ENCODE results near the gene NRIP3.

NRIP3 gene

GRCh38 chr11:8963569-8964323, 40.1 kb downstream of the NRIP3 start:
- H3K4me3 ChIP-seq (ENCODE audit: low read length), result peak overlapping the region; percentile 83
- TF ChIP-seq, protein P1, sequence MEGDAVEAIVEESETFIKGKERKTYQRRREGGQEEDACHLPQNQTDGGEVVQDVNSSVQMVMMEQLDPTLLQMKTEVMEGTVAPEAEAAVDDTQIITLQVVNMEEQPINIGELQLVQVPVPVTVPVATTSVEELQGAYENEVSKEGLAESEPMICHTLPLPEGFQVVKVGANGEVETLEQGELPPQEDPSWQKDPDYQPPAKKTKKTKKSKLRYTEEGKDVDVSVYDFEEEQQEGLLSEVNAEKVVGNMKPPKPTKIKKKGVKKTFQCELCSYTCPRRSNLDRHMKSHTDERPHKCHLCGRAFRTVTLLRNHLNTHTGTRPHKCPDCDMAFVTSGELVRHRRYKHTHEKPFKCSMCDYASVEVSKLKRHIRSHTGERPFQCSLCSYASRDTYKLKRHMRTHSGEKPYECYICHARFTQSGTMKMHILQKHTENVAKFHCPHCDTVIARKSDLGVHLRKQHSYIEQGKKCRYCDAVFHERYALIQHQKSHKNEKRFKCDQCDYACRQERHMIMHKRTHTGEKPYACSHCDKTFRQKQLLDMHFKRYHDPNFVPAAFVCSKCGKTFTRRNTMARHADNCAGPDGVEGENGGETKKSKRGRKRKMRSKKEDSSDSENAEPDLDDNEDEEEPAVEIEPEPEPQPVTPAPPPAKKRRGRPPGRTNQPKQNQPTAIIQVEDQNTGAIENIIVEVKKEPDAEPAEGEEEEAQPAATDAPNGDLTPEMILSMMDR (conservative IDR thresholded peaks at IDR 0.05; ENCODE audit: low read depth, low read length), result no peak
- DNase-seq (ENCODE audit: low read depth), result peak; percentile 46

- TF ChIP-seq, protein P1 (conservative IDR thresholded peaks at IDR 0.05; ENCODE audit: low read depth, low read length), result no peak
- no peak for DNase-seq (ENCODE audit: low read depth)
- H3K4me3 ChIP-seq (ENCODE audit: low read length), result peak overlapping the region; percentile 83
These were observed 41.0 kb downstream of the NRIP3 start for GRCh38 chr11:8962841-8963240.

- H3K4me3 ChIP-seq (ENCODE audit: low read length), result no peak overlapping the region
- no peak for DNase-seq (ENCODE audit: low read depth)
- TF ChIP-seq, protein P1 (conservative IDR thresholded peaks at IDR 0.05; ENCODE audit: low read depth, low read length), result no peak
These were observed 42.4 kb downstream of the NRIP3 start for GRCh38 chr11:8961401-8961800.

DNA sequence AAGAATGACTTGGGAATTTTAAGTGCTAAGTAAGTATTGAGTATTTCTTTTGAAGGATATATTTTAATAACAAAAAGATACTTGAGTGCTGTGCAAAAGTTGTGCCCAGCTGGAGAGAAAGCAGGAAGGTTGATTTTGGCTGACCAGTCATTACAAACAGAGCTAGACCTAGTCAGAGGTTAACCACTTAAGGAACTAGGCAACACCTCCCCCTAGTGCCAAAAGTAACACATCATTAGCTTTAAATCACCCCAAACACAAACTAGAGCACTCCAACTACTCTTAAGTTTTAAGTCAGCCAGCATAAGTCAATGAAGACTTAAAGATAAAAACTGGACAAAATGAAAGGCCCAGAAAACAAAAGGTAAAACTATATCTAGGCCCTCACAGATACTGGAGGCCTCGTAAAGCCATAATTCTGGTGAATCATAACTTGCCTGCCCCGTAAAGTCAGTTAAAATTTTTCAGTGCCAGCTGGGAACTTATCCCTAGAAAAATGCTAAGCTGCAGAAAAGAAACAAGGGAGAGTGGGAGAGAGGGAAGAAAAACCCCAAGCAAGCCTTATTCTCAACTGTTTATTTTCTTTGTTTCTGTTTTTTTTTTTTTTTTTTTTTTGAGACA, 44.1 kb downstream of the NRIP3 start:
- DNase-seq (ENCODE audit: low read depth), result peak; percentile 65
- TF ChIP-seq, protein P1 (conservative IDR thresholded peaks at IDR 0.05; ENCODE audit: low read depth, low read length), result peak; percentile 75
- no peak overlapping the region for H3K4me3 ChIP-seq (ENCODE audit: low read length)

- no peak overlapping the region for H3K4me3 ChIP-seq (ENCODE audit: low read length)
- TF ChIP-seq, protein P1 (conservative IDR thresholded peaks at IDR 0.05; ENCODE audit: low read depth, low read length), result no peak
- DNase-seq (ENCODE audit: low read depth), result no peak
These were observed 46.9 kb downstream of the NRIP3 start for GRCh38 chr11:8956860-8957259.

DNA sequence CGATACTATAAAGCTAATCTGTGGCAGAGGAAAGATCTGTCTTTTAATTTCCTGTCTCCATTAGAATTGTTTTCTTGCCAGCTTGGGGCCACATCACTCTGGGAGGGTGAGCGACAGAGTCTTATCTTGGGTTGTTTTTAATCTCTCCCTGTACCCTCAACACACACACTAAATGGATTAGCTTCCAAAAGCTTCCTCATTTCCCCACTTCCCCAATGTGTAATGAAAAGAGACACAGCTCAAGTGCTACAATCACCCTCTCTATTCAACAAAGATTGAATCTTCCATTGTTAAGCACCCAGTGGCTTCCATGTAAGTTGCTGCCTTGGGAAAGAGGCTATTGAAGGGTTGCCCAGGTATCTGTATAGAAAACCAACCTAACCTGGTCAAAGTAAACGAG, 54.9 kb downstream of the NRIP3 start:
- TF ChIP-seq, protein P1 (conservative IDR thresholded peaks at IDR 0.05; ENCODE audit: low read depth, low read length), result no peak

More for the DNA sequence above, 54.9 kb downstream of the NRIP3 start:
- H3K4me3 ChIP-seq (ENCODE audit: low read length), result no peak overlapping the region
- DNase-seq (ENCODE audit: low read depth), result no peak
